C4-2B (cell line): ENCODE data around the gene OR2T10.
A peak's percentile ranks its signal among the peaks of the same experiment; 100 is the strongest.

Source experiments
- H3K27ac ChIP-seq: fragments of 450-650 bp; 2 replicates; pipeline ENCODE4 v1.5.1; 2017
- CTCF ChIP-seq: fragments of 450-650 bp; conservative IDR thresholded peaks from 2 replicates; pipeline ENCODE4 v1.5.1; 2017; ENCODE audit warnings: mild to moderate bottlenecking
- ZFX ChIP-seq: fragments of 450-650 bp; IDR thresholded peaks from 2 replicates; pipeline ENCODE4 v1.6.1; 2017

Gene OR2T10

GRCh38 chr1:248625971-248626370 lies 28.5 kb upstream of the OR2T10 start:
- TF ChIP-seq CTCF: no peak
- no peak for TF ChIP-seq ZFX
- H3K27ac ChIP-seq: no peak overlapping the region

DNA sequence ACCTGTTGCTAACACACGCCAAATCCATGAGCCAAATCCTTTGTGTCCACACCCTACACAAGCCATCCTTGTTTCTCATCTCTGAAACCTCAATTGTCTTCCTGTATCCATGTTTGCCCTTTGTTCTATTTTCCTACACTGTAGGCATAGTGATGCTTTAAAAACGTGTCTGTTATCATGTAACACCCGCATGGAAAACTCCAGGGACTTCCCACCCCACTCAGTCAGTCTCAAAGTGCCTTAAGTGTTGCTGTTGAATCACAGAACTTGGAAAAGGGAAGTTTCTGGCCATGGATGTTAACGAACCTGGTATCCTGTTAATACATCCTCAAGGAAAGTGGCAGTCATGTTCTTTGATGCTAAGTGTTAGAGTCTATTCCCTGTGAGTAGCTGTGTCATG lies 27.7 kb upstream of the OR2T10 start:
- no peak for TF ChIP-seq CTCF
- no peak for TF ChIP-seq ZFX
- H3K27ac ChIP-seq: no peak overlapping the region

DNA sequence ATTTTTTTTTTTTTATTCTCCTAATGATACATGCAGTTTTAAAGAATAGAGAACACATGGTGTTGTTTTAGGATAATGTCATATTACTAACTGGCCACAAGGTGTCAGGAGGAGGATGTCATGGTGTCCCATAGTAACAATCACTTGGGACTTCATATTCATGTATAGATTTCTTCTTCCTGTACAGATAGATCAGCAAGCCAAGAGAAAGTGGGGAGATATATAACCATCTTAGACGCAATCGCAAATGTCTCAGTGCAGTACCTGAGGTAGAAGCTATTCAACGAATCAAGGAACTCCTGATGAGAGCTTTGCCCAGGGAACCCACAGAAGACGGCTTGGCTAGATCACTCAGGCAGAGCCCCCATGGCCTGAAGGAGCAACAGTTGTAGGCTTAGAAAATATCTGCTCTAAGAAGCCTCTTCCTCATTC lies 25.1 kb upstream of the OR2T10 start:
- TF ChIP-seq ZFX (no peak), CTCF (peak; percentile 58)
- no peak overlapping the region for H3K27ac ChIP-seq

GRCh38 chr1:248621770-248622169 lies 24.3 kb upstream of the OR2T10 start:
- no peak overlapping the region for H3K27ac ChIP-seq
- no peak for TF ChIP-seq ZFX
- no peak for TF ChIP-seq CTCF

GRCh38 chr1:248618878-248619277 lies 21.4 kb upstream of the OR2T10 start:
- TF ChIP-seq CTCF (no peak), ZFX (no peak)
- H3K27ac ChIP-seq: no peak overlapping the region

DNA sequence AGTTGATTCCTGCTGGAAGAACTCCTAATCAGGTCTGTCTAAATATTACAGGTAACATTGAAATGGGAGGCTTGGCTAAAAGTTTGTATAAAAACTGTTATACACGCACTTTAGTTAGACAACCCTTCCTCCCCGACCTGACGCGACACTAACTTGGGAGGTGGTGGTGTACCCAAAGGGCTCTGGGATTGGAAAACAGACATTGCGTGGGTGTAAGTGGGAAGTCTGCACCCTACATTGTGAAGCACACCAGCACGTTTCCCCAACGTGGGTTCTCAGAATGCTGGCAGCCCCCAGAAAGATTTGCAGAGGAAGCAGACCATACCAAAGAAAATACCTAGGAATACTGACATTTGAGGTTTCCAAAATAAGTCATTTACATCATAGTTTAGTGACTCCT lies 20.6 kb upstream of the OR2T10 start:
- TF ChIP-seq CTCF: no peak
- no peak for TF ChIP-seq ZFX
- H3K27ac ChIP-seq: no peak overlapping the region

DNA sequence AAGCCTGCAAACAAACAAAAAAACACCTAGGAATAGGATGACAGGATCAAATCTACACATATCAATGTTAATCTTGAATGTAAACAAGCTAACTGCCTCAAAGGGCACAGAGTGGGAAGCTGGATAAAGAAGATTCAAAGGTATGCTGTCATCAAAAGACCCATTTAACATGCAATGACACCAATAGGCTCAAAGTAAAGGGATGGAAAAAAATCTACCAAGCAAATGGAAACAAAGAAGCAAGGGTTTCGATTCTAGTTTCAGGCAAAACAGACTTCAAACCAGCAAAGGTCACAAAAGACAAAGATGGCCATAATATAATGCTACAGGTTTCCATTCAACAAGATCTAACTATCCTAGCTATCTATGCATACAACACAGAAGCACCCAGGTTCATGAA lies 16.2 kb upstream of the OR2T10 start:
- TF ChIP-seq CTCF (no peak), ZFX (no peak)
- no peak overlapping the region for H3K27ac ChIP-seq
